ENCODE measurements around the gene C11orf54. TPM values are rescaled to one million over a fixed set of nuclear protein-coding genes. Genes with fewer than 3 reads are reported as not detected.
"Not testable (repeated sequence)": the region's sequence is repeated elsewhere in the genome, so short reads cannot be mapped to it uniquely, and the experiment has no call there.

Gene C11orf54
- polyA plus RNA-seq, 1 donor (not counting 4 experiments of a cell fraction or from before 2014, with no cell fraction given) = 11.9 TPM

DNA sequence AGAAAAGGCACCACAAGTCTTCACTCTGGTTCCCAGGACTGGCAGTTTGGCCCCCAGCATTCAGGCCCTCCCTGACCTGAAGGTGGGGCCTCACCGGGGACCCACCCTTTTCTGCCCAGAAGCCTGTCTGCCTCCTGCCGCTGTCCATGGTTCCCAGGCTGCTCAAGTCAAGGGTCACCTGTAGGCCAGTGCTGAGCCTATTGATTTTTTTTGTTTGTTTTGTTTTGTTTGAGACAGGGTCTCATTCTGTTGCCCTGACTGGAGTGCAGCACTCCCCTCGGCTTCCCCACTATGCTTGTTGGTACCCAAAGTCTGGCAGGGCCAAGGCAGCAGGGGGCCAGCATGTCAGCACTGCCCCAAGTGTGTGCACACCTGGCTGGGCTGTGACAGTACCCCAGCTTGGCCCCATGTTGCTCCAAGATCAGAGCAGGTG, 31.6 kb downstream of the C11orf54 start:
- no peaks in the 10 kb centered on the region for H3K27me3 ChIP-seq (ENCODE audit: control insufficient read depth, extremely low read depth, insufficient read depth, low read length)
- no peaks in the 10 kb centered on the region for H3K9me1 ChIP-seq (ENCODE audit: control insufficient read depth, extremely low read depth, insufficient read depth, low read length)
- H3K9me3 ChIP-seq (ENCODE audit: control insufficient read depth, low read depth, low read length) = no peaks in the 10 kb centered on the region
- DNase-seq (ENCODE audit: low read depth, low spot score) (no peak), FAIRE-seq (no peak)
- H3K4me1 ChIP-seq (ENCODE audit: control insufficient read depth, extremely low read depth, insufficient read depth, low read length) = no peaks in the 10 kb centered on the region
- no peak overlapping the region for H2AFZ ChIP-seq (ENCODE audit: control insufficient read depth, low read length)
- H3K4me2 ChIP-seq (ENCODE audit: control insufficient read depth, extremely low read depth, insufficient read depth, low read depth, low read length) = no peak overlapping the region
- H3K4me3 ChIP-seq (ENCODE audit: control insufficient read depth in 2 of 3, extremely low read depth in 1 of 3, insufficient read depth in 2 of 3, low read depth in 1 of 3, low read length in 3 of 3) = no peak overlapping the region
- H3K9ac ChIP-seq (ENCODE audit: control insufficient read depth, extremely low read depth, insufficient read depth, low read length) = no peak overlapping the region
- H4K20me1 ChIP-seq (ENCODE audit: control insufficient read depth, extremely low read depth, insufficient read depth, low read length) = no peaks in the 10 kb centered on the region
- no peaks in the 10 kb centered on the region for H3K79me2 ChIP-seq (ENCODE audit: control insufficient read depth, insufficient read depth, low read length)
- dilution Hi-C loops (cut with MboI; ENCODE audit: extremely low pct_ligation_motif_present, low sequenced_read_pairs) = no loop called here
- TF ChIP-seq, protein P1, sequence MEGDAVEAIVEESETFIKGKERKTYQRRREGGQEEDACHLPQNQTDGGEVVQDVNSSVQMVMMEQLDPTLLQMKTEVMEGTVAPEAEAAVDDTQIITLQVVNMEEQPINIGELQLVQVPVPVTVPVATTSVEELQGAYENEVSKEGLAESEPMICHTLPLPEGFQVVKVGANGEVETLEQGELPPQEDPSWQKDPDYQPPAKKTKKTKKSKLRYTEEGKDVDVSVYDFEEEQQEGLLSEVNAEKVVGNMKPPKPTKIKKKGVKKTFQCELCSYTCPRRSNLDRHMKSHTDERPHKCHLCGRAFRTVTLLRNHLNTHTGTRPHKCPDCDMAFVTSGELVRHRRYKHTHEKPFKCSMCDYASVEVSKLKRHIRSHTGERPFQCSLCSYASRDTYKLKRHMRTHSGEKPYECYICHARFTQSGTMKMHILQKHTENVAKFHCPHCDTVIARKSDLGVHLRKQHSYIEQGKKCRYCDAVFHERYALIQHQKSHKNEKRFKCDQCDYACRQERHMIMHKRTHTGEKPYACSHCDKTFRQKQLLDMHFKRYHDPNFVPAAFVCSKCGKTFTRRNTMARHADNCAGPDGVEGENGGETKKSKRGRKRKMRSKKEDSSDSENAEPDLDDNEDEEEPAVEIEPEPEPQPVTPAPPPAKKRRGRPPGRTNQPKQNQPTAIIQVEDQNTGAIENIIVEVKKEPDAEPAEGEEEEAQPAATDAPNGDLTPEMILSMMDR (optimal IDR thresholded peaks at IDR 0.05 in 1 of 3, IDR thresholded peaks at IDR 0.05 in 1 of 3, conservative IDR thresholded peaks at IDR 0.05 in 1 of 3; ENCODE audit: extremely low read depth in 1 of 3, insufficient read depth in 2 of 3, low read length in 3 of 3) = no peak
- TF ChIP-seq EZH2 (IDR thresholded peaks at IDR 0.05; ENCODE audit: low read length) = no peak
- H3K27ac ChIP-seq (ENCODE audit: control insufficient read depth, insufficient read depth, low read length) = no peak overlapping the region
- H3K36me3 ChIP-seq (ENCODE audit: control insufficient read depth in 2 of 2, extremely low read depth in 1 of 2, insufficient read depth in 2 of 2, low read length in 2 of 2) = no peaks in the 10 kb centered on the region

GRCh38 chr11:93773601-93774200, 32.2 kb downstream of the C11orf54 start:
- H3K27me3 ChIP-seq (ENCODE audit: control insufficient read depth, extremely low read depth, insufficient read depth, low read length) = no peaks in the 10 kb centered on the region
- no peaks in the 10 kb centered on the region for H3K79me2 ChIP-seq (ENCODE audit: control insufficient read depth, insufficient read depth, low read length)
- H3K4me1 ChIP-seq (ENCODE audit: control insufficient read depth, extremely low read depth, insufficient read depth, low read length) = no peaks in the 10 kb centered on the region
- no peaks in the 10 kb centered on the region for H3K9me1 ChIP-seq (ENCODE audit: control insufficient read depth, extremely low read depth, insufficient read depth, low read length)
- no peak overlapping the region for H3K9ac ChIP-seq (ENCODE audit: control insufficient read depth, extremely low read depth, insufficient read depth, low read length)
- H3K27ac ChIP-seq (ENCODE audit: control insufficient read depth, insufficient read depth, low read length) = no peak overlapping the region
- no peak for TF ChIP-seq EZH2 (IDR thresholded peaks at IDR 0.05; ENCODE audit: low read length)
- TF ChIP-seq, protein P1 (optimal IDR thresholded peaks at IDR 0.05 in 1 of 3, IDR thresholded peaks at IDR 0.05 in 1 of 3, conservative IDR thresholded peaks at IDR 0.05 in 1 of 3; ENCODE audit: extremely low read depth in 1 of 3, insufficient read depth in 2 of 3, low read length in 3 of 3) = no peak
- no peak overlapping the region for H3K4me3 ChIP-seq (ENCODE audit: control insufficient read depth in 2 of 3, extremely low read depth in 1 of 3, insufficient read depth in 2 of 3, low read depth in 1 of 3, low read length in 3 of 3)
- no peak for FAIRE-seq
- H3K4me2 ChIP-seq (ENCODE audit: control insufficient read depth, extremely low read depth, insufficient read depth, low read depth, low read length) = no peak overlapping the region
- no peaks in the 10 kb centered on the region for H4K20me1 ChIP-seq (ENCODE audit: control insufficient read depth, extremely low read depth, insufficient read depth, low read length)
- dilution Hi-C loops (cut with MboI; ENCODE audit: extremely low pct_ligation_motif_present, low sequenced_read_pairs) = no loop called here
- no peak overlapping the region for H2AFZ ChIP-seq (ENCODE audit: control insufficient read depth, low read length)
- no peaks in the 10 kb centered on the region for H3K36me3 ChIP-seq (ENCODE audit: control insufficient read depth in 2 of 2, extremely low read depth in 1 of 2, insufficient read depth in 2 of 2, low read length in 2 of 2)
- DNase-seq (ENCODE audit: low read depth, low spot score) = no peak
- H3K9me3 ChIP-seq (ENCODE audit: control insufficient read depth, low read depth, low read length) = no peaks in the 10 kb centered on the region

GRCh38 chr11:93774560-93774959, 33.1 kb downstream of the C11orf54 start:
- H3K36me3 ChIP-seq (ENCODE audit: control insufficient read depth in 2 of 2, extremely low read depth in 1 of 2, insufficient read depth in 2 of 2, low read length in 2 of 2); H3K4me1 ChIP-seq (ENCODE audit: control insufficient read depth, extremely low read depth, insufficient read depth, low read length); H3K4me2 ChIP-seq (ENCODE audit: control insufficient read depth, extremely low read depth, insufficient read depth, low read depth, low read length); H3K9me1 ChIP-seq (ENCODE audit: control insufficient read depth, extremely low read depth, insufficient read depth, low read length); H3K27me3 ChIP-seq (ENCODE audit: control insufficient read depth, extremely low read depth, insufficient read depth, low read length); FAIRE-seq; H3K9me3 ChIP-seq (ENCODE audit: control insufficient read depth, low read depth, low read length); DNase-seq (ENCODE audit: low read depth, low spot score); dilution Hi-C loops (cut with MboI; ENCODE audit: extremely low pct_ligation_motif_present, low sequenced_read_pairs); H2AFZ ChIP-seq (ENCODE audit: control insufficient read depth, low read length); H4K20me1 ChIP-seq (ENCODE audit: control insufficient read depth, extremely low read depth, insufficient read depth, low read length); H3K27ac ChIP-seq (ENCODE audit: control insufficient read depth, insufficient read depth, low read length); H3K9ac ChIP-seq (ENCODE audit: control insufficient read depth, extremely low read depth, insufficient read depth, low read length); H3K79me2 ChIP-seq (ENCODE audit: control insufficient read depth, insufficient read depth, low read length); H3K4me3 ChIP-seq (ENCODE audit: control insufficient read depth in 2 of 3, extremely low read depth in 1 of 3, insufficient read depth in 2 of 3, low read depth in 1 of 3, low read length in 3 of 3): not testable (repeated sequence)

All from keratinocyte (primary cell).